Stimulated activated memory B cell treated with anti-CD40 and anti-IgM and Interleukin-4, amounts not matched to agents 10 μg/mL and 1 μg/mL and 100 μg/mL, for 72 hours (primary cell): ENCODE data around the gene TNNI3.
A peak's percentile ranks its signal among the peaks of the same experiment; 100 is the strongest.
"Not testable (repeated sequence)": the region's sequence is repeated elsewhere in the genome, so short reads cannot be mapped to it uniquely, and the experiment has no call there.

Experiments used
- ATAC-seq: fragments of 150-1000 bp; cut with Tn5 transposase; 2 replicates; pipeline ENCODE4 v1.10.0; 2021
- H3K27ac Mint-ChIP-seq: one replicate; pipeline ENCODE4 v1.8.0; 2022; ENCODE audit warnings: mild to moderate bottlenecking, mixed read lengths
- H3K27me3 Mint-ChIP-seq: one replicate; pipeline ENCODE4 v1.8.0; 2022; ENCODE audit warnings: mixed read lengths
- H3K36me3 Mint-ChIP-seq: one replicate; pipeline ENCODE4 v1.8.0; 2022; ENCODE audit warnings: mixed read lengths
- H3K4me1 Mint-ChIP-seq: one replicate; pipeline ENCODE4 v1.8.0; 2022; ENCODE audit warnings: mixed read lengths
- H3K4me3 Mint-ChIP-seq: one replicate; pipeline ENCODE4 v1.8.0; 2022; ENCODE audit warnings: mild to moderate bottlenecking, moderate library complexity, mixed read lengths
- H3K9me3 Mint-ChIP-seq: one replicate; pipeline ENCODE4 v1.8.0; 2022; ENCODE audit warnings: mixed read lengths

Gene TNNI3

GRCh38 chr19:55114566-55115145 is 42.9 kb downstream of the TNNI3 start:
- H3K27me3 Mint-ChIP-seq: no peaks in the 10 kb centered on the region
- H3K4me3 Mint-ChIP-seq: peak overlapping the region; percentile 59
- no peak for ATAC-seq
- no peaks in the 10 kb centered on the region for H3K9me3 Mint-ChIP-seq
- peaks cover 20% of the 10 kb centered on the region for H3K36me3 Mint-ChIP-seq
- H3K4me1 Mint-ChIP-seq: peaks cover 53% of the 10 kb centered on the region
- no peak overlapping the region for H3K27ac Mint-ChIP-seq

DNA sequence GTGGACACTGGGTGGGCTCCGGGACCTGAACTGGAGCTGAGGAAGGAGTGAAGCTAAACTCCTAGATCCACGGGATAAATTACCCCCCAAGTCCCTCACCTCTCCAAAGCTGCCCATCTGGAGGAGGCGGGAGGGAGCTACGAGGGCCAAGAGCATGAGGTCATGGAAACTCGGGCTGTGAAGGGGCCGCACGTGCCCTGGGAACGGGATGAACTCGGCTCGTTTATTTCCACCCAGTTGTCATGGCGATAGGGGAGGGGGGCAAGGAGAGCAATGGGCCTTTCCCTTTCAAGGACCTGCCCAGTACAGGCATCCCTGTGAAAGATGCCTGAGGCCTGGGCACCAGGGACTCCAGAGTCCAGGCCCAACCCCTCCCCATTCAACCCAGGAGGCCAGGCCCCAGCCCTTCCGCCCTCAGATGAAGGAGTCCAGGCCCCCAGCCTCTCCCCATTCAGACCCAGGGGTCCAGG is 43.9 kb downstream of the TNNI3 start:
- no peaks in the 10 kb centered on the region for H3K9me3 Mint-ChIP-seq
- ATAC-seq: no peak
- peaks cover 53% of the 10 kb centered on the region for H3K4me1 Mint-ChIP-seq
- no peaks in the 10 kb centered on the region for H3K27me3 Mint-ChIP-seq
- H3K27ac Mint-ChIP-seq: no peak overlapping the region
- H3K36me3 Mint-ChIP-seq: peaks cover 30% of the 10 kb centered on the region
- no peak overlapping the region for H3K4me3 Mint-ChIP-seq

DNA sequence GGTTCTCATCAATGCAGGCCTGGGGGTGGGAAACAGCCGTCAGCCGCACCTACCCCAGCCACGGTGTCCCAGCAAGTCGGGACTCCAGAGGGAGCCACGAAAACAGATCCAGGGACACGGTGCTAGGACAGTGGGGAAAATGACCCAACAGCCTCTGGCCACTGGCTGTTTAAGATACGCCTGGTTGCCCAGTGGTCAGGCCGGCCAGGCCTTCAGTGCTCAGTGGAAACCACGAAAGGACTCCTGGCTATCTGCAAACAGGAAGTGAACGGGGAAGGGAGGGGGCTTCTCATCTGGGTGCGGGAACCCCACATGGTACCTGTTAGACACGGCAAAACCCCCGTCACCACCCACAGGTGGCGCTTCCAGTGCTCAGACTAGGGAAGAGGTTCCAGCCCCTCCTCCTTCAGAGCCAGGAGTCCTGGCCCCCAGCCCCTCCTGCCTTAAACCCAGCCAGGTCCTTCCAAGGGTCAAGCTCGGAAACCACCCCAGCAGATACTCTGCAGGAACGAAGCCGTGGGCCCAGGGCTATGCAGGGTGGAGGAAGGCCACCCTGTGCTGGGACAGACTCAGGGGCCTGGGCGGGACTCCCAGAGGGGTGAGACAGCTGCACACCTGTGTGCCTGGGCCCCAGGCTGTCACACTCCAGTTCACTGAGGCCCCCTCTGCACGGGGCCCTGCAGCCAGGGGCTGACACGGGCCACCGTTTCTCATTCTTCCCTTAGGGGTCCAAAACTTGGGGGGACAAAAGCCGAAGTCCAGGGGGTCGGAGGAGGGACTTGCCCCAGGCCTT is 44.6 kb downstream of the TNNI3 start:
- ATAC-seq: no peak
- Mint-ChIP-seq H3K9me3 (no peaks in the 10 kb centered on the region), H3K4me3 (no peak overlapping the region), H3K27ac (peak overlapping the region; percentile 9), H3K36me3 (peaks cover 35% of the 10 kb centered on the region), H3K27me3 (no peaks in the 10 kb centered on the region), H3K4me1 (peaks cover 53% of the 10 kb centered on the region)

DNA sequence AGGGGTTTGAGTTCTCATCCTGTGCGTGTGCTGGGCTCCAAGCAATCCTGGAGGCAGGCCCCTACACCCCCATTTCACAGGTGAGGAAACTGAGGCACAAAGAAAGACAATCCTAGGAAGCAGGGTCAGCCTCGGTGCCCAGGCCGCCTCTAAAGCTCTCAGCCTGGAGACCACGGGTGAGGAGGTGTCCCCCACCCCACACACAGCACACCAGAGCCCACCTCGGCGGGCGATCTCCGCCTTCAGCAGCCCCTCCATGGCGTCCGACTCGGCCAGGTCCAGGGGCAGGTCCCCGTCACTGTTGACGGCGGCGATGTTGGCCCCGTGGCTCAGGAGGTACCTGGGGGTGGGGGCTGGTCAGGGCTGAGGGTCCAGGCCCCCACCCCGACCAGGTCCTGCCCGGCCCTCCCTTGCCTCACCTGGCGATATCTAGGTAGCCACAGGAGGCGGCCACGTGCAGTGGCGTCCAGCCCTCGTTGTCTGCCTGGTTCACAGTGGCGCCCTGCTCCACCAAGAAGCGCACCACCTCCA is 45.2 kb downstream of the TNNI3 start:
- ATAC-seq: no peak
- H3K4me1 Mint-ChIP-seq: peaks cover 53% of the 10 kb centered on the region
- H3K9me3 Mint-ChIP-seq: no peaks in the 10 kb centered on the region
- no peaks in the 10 kb centered on the region for H3K27me3 Mint-ChIP-seq
- H3K4me3 Mint-ChIP-seq: no peak overlapping the region
- H3K27ac Mint-ChIP-seq: no peak overlapping the region
- peaks cover 35% of the 10 kb centered on the region for H3K36me3 Mint-ChIP-seq

- Mint-ChIP-seq H3K9me3 (no peaks in the 10 kb centered on the region), H3K36me3 (peaks cover 36% of the 10 kb centered on the region), H3K4me1 (peaks cover 53% of the 10 kb centered on the region), H3K4me3 (no peak overlapping the region), H3K27me3 (no peaks in the 10 kb centered on the region), H3K27ac (no peak overlapping the region)
- no peak for ATAC-seq
Measured at GRCh38 chr19:55111238-55111831, 46.2 kb downstream of the TNNI3 start.

GRCh38 chr19:55109527-55110291 is 47.8 kb downstream of the TNNI3 start:
- H3K4me1 Mint-ChIP-seq: peaks cover 38% of the 10 kb centered on the region
- H3K36me3 Mint-ChIP-seq: peaks cover 43% of the 10 kb centered on the region
- H3K27ac Mint-ChIP-seq: no peak overlapping the region
- no peak overlapping the region for H3K4me3 Mint-ChIP-seq
- no peaks in the 10 kb centered on the region for H3K27me3 Mint-ChIP-seq
- peak; percentile 22 for ATAC-seq
- no peaks in the 10 kb centered on the region for H3K9me3 Mint-ChIP-seq

GRCh38 chr19:55107252-55107651 is 50.3 kb downstream of the TNNI3 start:
- H3K9me3 Mint-ChIP-seq, H3K27me3 Mint-ChIP-seq, ATAC-seq, H3K27ac Mint-ChIP-seq, H3K4me3 Mint-ChIP-seq: not testable (repeated sequence)
- Mint-ChIP-seq H3K4me1 (peaks cover 18% of the 10 kb centered on the region), H3K36me3 (peaks cover 58% of the 10 kb centered on the region)

DNA sequence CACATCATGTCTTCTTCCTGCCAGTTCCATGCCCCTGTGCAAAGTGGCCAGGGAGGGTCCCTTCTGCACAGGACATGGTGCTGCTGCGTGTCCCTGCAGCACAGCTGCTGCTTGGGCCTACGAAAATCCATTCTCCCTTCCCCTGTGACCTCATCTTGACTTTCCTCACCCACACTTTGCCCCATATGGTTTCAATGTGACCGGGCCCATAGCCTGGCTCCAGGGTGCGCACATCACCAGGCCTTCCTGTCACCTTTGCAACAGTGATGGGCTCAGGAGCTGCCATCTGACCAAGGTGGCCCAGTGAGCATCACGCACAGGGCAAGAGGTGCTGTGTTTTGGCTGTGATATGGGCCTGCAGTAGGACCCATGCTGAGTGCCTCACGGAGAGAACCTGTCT is 50.9 kb downstream of the TNNI3 start:
- H3K27me3 Mint-ChIP-seq: no peaks in the 10 kb centered on the region
- no peak for ATAC-seq
- peaks cover 65% of the 10 kb centered on the region for H3K36me3 Mint-ChIP-seq
- H3K9me3 Mint-ChIP-seq: no peaks in the 10 kb centered on the region
- peaks cover 18% of the 10 kb centered on the region for H3K4me1 Mint-ChIP-seq
- no peak overlapping the region for H3K27ac Mint-ChIP-seq
- no peak overlapping the region for H3K4me3 Mint-ChIP-seq

DNA sequence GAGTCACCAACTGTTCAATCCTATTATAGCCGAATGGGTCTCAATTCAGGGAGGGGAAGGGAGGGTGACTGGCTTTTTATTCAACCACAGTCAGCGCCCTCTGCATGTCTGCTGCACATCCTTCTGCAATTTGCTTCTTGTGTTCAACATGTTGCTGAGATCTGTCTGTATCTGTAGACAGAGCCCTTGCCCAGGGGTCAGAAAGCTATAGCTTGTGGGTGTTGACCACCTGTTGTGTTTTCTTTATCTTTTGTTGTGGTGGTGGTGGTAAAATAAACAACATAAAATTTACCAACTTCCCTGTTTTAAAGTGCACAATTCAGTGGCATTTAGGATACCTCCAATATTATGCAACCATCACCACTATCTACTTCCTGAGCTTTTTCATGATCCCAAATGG is 52.3 kb downstream of the TNNI3 start:
- Mint-ChIP-seq H3K27ac (no peak overlapping the region), H3K36me3 (peaks cover 63% of the 10 kb centered on the region), H3K4me3 (no peak overlapping the region), H3K4me1 (peaks cover 13% of the 10 kb centered on the region), H3K9me3 (no peaks in the 10 kb centered on the region), H3K27me3 (no peaks in the 10 kb centered on the region)
- no peak for ATAC-seq

GRCh38 chr19:55103190-55103589 is 54.3 kb downstream of the TNNI3 start:
- H3K4me3 Mint-ChIP-seq: no peak overlapping the region
- H3K27ac Mint-ChIP-seq: no peak overlapping the region
- H3K9me3 Mint-ChIP-seq: no peaks in the 10 kb centered on the region
- peaks cover 58% of the 10 kb centered on the region for H3K36me3 Mint-ChIP-seq
- H3K27me3 Mint-ChIP-seq: no peaks in the 10 kb centered on the region
- peaks cover 17% of the 10 kb centered on the region for H3K4me1 Mint-ChIP-seq
- ATAC-seq: no peak
